RWPE2 (cell line): ENCODE data around the gene SSPN.

Experiments used
- ATAC-seq: fragments of 200-7000 bp; cut with Tn5 transposase; 3 replicates; pipeline ENCODE4 v1.9.1; 2021; ENCODE audit warnings: low read depth
- DNase-seq: peaks from one replicate; pipeline ENCODE4 v3.0.0-alpha.2; 2020; ENCODE audit warnings: low spot score
- H3K27ac ChIP-seq: fragments of 450-650 bp; 2 replicates; pipeline ENCODE4 v1.5.1; 2017; ENCODE audit warnings: mild to moderate bottlenecking; ENCODE audit not compliant: poor library complexity, severe bottlenecking
- H3K27me3 ChIP-seq: fragments of 250-450 bp; sonication (Bioruptor Pico); 2 replicates; pipeline ENCODE4 v1.5.1; 2021; ENCODE audit warnings: mild to moderate bottlenecking, moderate library complexity; ENCODE audit not compliant: insufficient read depth, poor library complexity, severe bottlenecking
- H3K36me3 ChIP-seq: fragments of 250-450 bp; sonication (Bioruptor Pico); 2 replicates; pipeline ENCODE4 v1.5.1; 2020; ENCODE audit warnings: low read depth, mild to moderate bottlenecking, moderate library complexity
- H3K4me1 ChIP-seq: fragments of 250-450 bp; sonication (Bioruptor Pico); 2 replicates; pipeline ENCODE4 v1.5.1; 2021; ENCODE audit warnings: mild to moderate bottlenecking, moderate library complexity; ENCODE audit not compliant: insufficient read depth, poor library complexity, severe bottlenecking
- H3K4me3 ChIP-seq: fragments of 250-450 bp; sonication (Bioruptor Pico); 2 replicates; pipeline ENCODE4 v1.5.1; 2021; ENCODE audit warnings: mild to moderate bottlenecking, moderate library complexity; ENCODE audit not compliant: severe bottlenecking
- H3K9me3 ChIP-seq: fragments of 250-450 bp; sonication (Bioruptor Pico); 2 replicates; pipeline ENCODE4 v1.5.1; 2021; ENCODE audit warnings: mild to moderate bottlenecking, moderate library complexity; ENCODE audit not compliant: severe bottlenecking
- CTCF ChIP-seq: fragments of 450-650 bp; IDR thresholded peaks from one replicate; pipeline ENCODE4 v1.5.1; 2017; ENCODE audit warnings: mild to moderate bottlenecking, moderate library complexity; ENCODE audit not compliant: poor library complexity, severe bottlenecking

Gene SSPN

DNA sequence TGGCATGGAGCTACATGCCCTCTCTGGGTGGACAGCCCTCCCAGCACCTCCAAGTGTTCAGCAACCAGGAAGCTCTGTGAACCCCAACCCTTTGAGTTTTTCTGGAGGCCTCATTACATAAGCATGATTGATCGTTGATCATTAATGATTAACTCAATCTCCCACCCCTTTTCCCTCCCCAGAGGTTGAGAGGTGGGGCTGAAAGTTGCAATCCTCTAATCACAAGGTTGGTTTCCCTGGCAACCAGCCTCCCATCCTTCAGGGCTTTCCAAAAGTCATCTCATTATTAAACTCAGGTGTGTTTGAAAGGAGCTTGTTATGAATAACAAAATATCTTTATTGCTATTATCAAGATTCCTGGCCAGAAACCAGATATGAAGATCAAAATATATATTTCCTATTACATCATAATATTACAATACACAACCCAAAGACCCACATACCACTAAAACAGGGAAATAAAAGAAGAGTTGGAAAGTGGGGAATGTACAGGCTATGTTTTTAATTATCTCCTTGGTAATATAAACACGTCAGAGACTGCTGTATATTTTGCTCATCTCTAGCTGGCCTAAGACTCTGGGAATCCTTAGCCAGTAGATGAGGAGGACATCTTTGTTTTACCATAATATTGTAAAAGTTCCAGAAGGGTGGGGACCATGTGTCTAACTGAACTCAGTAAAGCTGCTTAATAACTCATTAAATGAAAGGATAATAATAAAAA, 73.6 kb downstream of the SSPN start:
- no peak overlapping the region for H3K4me3 ChIP-seq
- no peak for TF ChIP-seq CTCF
- no peak overlapping the region for H3K27ac ChIP-seq
- H3K9me3 ChIP-seq, result no peaks in the 10 kb centered on the region
- H3K36me3 ChIP-seq, result no peaks in the 10 kb centered on the region
- peaks cover 15% of the 10 kb centered on the region for H3K4me1 ChIP-seq
- no peaks in the 10 kb centered on the region for H3K27me3 ChIP-seq
- DNase-seq (no peak), ATAC-seq (no peak)

GRCh38 chr12:26269562-26270284, 74.3 kb downstream of the SSPN start:
- TF ChIP-seq CTCF, result no peak
- no peak for ATAC-seq
- H3K27me3 ChIP-seq, result no peaks in the 10 kb centered on the region
- peaks cover 20% of the 10 kb centered on the region for H3K4me1 ChIP-seq
- no peak for DNase-seq
- no peak overlapping the region for H3K4me3 ChIP-seq
- H3K9me3 ChIP-seq, result no peaks in the 10 kb centered on the region
- no peak overlapping the region for H3K27ac ChIP-seq
- H3K36me3 ChIP-seq, result no peaks in the 10 kb centered on the region

- Histone ChIP-seq H3K27ac (peak overlapping the region; percentile 35), H3K36me3 (no peaks in the 10 kb centered on the region), H3K4me1 (peaks cover 26% of the 10 kb centered on the region), H3K9me3 (no peaks in the 10 kb centered on the region), H3K4me3 (no peak overlapping the region), H3K27me3 (no peaks in the 10 kb centered on the region)
- no peak for TF ChIP-seq CTCF
- no peak for ATAC-seq
- DNase-seq, result no peak
Observed at GRCh38 chr12:26271024-26271423, 75.7 kb downstream of the SSPN start.

DNA sequence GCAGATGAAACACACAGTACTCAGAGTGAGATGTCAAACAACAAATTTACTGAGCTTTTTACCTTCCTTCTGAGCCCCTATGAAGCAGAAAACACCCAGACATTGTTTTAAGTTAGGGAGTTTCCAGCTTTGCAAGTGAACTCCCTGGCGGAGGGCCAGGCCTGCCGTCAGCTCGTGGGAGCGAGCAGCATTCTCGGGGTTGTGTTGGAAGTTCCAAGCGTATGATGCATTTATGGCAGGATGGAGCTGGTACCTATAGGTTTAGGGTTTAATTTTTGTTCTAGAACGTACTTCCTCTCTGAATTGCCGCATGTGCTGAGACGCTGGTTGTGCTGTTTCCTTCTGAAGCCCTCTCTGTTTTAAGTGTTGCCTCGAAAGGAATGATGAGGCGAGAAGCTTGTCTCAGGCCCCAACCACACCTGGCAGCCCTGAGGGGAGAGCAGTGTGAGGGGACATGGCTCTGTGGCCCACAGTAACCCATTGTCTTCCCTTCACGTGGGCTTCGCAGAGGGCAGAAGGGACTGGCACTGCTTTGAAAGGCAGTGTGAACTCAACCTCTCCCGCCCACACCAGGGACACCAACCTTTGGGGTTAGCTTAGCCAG, 76.6 kb downstream of the SSPN start:
- peak overlapping the region; percentile 35 for H3K27ac ChIP-seq
- H3K27me3 ChIP-seq, result no peaks in the 10 kb centered on the region
- no peaks in the 10 kb centered on the region for H3K9me3 ChIP-seq
- DNase-seq (peak; percentile 64), ATAC-seq (peak; percentile 47)
- no peak overlapping the region for H3K4me3 ChIP-seq
- H3K36me3 ChIP-seq, result no peaks in the 10 kb centered on the region
- TF ChIP-seq CTCF, result no peak
- peaks cover 26% of the 10 kb centered on the region for H3K4me1 ChIP-seq
